HG02759 (cell line): ENCODE results near the gene GUCY1A1.

ENCODE experiments used
- ATAC-seq: cut with Tn5 transposase; IDR thresholded peaks from one replicate; pipeline ENCODE4 v1.9.1; 2021; ENCODE audit warnings: mild to moderate bottlenecking, moderate library complexity; ENCODE audit not compliant: unreplicated experiment

GUCY1A1 gene

DNA sequence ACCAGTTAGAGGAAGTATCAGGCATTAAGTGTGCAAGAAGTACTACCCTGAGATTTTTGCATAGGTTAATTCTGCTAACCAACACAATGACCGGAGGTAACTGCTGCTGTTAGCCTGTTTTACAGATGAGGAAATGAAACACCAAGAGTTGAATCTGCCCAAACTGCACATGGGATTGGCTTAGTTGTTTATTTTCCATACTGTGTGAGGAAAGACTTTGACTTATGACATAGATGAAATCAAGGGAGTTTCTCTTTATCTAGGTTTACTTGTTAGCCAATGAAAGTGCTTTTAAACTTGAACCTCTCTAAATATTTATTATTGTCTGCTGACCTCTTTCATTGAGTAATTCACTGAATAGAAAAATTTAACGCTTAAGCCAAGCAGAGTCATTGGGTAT lies 102.4 kb downstream of the GUCY1A1 start:
- ATAC-seq = peak; percentile 69

DNA sequence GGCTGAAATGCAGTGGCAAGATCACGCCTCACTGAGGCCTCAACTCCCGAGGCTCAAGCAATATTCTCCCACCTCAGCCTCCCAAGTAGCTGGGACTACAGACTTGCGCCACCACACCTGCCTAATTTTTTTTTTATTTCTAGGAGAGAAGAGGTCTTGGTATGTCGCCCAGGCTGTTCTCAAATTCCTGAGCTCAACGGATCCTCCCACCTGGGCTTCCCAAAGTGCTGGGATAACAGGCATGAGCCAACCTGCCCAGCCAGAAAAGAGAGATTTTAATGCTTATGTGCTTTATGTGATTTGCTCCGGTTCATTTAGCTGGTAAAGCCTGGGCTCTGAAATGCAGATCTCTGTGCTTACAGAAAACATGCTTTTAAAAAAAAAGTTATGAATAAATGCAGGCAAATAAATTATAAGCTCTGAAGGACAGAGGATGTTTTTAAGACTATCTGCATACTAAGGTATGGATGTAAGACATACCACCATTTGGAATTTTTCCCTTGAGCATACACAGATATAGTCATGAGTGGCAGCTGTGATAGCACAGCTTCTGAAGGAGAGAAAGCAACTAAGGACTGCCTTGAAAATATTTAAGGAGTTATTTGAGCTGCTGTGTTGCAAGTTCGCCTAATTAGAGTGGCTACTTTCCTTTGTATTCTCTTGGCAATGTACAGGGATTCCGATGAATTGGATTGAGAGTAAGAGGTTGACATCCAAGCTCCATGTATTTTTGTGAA lies 106.0 kb downstream of the GUCY1A1 start:
- ATAC-seq = no peak

DNA sequence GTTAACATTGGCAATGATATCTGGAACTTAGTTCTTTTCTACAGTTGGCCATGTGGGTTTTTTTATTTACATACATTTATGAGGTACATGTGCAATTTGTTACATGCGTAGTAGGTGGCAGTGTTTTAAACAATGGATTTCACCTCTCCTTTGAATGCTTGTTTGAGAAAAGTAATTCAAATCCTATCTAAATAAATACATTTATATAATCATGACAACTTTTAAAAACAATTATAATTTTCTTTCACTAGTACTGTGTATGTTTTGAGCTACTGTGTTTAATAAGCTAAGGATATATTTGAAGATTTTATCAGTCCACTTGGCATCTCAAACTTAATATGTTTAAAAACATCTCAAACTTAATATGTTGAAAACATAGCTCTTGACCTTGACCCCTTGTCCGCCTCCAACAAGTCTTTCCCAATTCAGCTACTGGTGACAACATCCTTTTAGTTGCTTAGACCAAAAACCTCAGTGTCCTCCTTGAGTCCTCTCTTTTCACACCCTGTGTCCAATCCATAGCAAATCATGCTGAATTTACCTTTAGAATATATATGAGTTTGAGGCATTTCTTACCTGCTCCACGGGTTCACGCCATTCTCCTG lies 106.7 kb downstream of the GUCY1A1 start:
- ATAC-seq = no peak

DNA sequence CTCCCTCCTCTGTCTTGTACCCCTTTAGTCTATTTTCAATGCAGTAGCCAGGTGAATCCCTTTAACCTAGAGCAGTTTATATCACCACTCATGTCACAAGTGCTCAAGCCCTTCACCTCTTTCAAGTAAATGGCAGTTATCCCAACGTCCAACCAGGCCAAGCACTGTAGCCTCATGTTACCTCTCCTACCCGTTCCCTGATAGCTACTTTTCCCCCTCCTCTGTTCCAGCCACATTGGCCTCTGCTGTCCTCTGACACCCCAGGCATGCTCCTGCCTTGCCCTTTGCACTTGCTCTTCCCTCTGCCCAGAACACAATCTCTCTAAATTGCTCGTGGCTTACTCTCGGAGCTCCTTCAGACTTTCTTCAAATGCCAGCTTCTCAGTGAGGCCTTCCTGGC lies 107.4 kb downstream of the GUCY1A1 start:
- ATAC-seq = no peak

DNA sequence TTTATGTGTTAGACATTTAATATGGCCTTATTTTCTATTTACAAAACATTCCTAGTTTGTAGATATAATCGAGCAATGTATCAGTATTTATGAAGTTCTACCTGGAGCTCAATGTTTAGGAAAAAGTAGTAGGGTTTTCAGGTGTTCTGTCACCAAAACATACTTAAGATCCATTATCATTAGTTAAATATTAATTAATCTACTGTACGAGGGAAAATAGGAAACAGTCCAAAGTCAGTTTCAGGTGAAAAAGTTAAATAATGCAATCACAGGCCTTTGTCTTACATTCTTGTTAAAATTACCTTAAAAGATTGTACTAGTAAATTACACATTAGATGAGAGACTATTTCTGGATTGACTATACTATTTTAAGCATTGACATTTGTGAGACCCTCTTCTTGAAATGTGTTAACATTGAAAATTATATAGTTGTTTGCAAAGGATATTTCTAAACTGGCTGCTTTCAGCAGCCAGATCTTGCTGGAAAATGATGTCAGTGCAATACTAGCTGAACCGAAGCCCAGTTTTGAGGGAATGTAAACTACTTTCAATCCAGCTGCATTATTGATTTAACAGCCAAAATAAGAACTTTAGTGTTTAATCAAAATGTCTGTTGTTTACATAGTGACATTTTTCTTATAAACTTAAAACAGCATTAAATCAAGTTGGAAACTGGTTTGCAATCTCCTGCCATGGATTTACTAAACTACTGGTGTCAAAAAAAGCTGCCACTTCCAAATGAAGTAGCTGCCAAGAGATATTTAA lies 111.5 kb downstream of the GUCY1A1 start:
- no peak for ATAC-seq

DNA sequence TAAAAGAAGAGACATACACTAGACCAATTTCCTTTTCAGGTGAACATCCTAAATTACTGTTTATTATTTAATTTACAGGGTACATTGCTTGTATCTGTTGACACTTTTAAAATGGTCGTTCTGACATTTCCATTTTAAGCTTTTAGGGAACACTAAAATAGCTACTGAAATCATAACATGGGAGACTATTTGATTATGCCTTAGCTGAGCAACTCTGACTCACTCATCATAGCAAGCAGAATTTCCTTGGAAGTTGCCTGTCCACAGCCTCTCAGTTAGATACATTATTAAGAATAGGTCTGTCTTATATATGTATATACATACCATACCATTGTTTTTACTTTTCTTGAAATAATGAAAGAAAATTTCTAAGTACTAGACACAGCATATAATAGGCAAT lies 114.1 kb downstream of the GUCY1A1 start:
- no peak for ATAC-seq

DNA sequence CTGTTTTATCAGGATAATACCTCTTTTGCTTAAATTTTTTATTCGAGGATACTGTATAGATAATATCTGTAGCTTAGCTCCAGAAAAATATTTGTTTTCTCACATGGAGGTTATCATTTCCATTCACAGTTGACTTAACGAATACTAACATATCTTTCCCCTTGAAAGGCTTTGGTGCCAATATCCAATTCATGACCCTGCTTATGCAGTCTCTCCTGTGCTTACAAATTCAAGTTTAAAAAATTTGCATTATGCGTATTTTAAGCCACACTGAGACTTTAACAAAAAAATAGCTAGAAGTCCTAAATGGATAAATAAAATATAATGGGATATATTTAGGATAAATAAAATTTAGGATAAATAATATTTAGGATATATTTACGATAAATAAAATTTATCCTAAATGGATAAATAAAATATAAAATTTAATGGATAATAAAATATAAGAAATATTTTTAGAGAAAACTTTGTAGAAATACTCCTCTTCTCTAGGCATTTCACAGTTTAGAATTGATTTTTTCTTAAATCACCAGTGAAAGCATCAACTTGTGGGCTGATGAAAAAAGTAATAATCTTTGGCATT lies 114.7 kb downstream of the GUCY1A1 start:
- ATAC-seq = no peak
